OCI-LY7 (cell line): Measurements from ENCODE around the gene SPRY4. TPM values are rescaled to one million over a fixed set of nuclear protein-coding genes. Genes with fewer than 3 reads are reported as not detected.

ENCODE experiments used
- BruUV-seq: library from RNA; stranded (reverse); fragments of 400-500 nt; replicated peaks from 2 replicates; lab custom pipeline; 2021; lab: Mats Ljungman, UMichigan
- CTCF ChIA-PET: fragments of 300-600 bp; sonication (Branson Sonifier 250); formaldehyde crosslinking; loops from one replicate; lab custom pipeline; 2022; ENCODE audit warnings: antibody characterized with exemption; ENCODE audit not compliant: unreplicated experiment; lab: Charles Lee
- POLR2A ChIA-PET: fragments of 300-600 bp; sonication (Branson Sonifier 250); formaldehyde crosslinking; loops from one replicate; lab custom pipeline; 2022; ENCODE audit warnings: antibody characterized with exemption; lab: Charles Lee
- DNase-seq: peaks from one replicate; pipeline ENCODE4 v3.0.0-alpha.2; 2015; ENCODE audit warnings: low spot score
- H2AFZ ChIP-seq: fragments of 200-600 bp; sonication (generic), shearing (Covaris generic); 2 replicates; pipeline ENCODE4 v1.6.1; 2014; ENCODE audit warnings: mild to moderate bottlenecking, antibody characterized with exemption, low read length, moderate library complexity
- H3K27ac ChIP-seq: fragments of 200-600 bp; sonication (generic); 2 replicates; pipeline ENCODE4 v1.5.1; 2014; ENCODE audit warnings: mixed run types, low read depth, mild to moderate bottlenecking, moderate library complexity, low read length, inconsistent platforms; ENCODE audit not compliant: poor library complexity, severe bottlenecking
- H3K36me3 ChIP-seq: fragments of 200-600 bp; sonication (generic); 2 replicates; pipeline ENCODE4 v1.6.1; 2014; ENCODE audit warnings: mild to moderate bottlenecking, antibody characterized with exemption, low read length, moderate library complexity, mixed read lengths; ENCODE audit not compliant: insufficient read depth
- H3K4me1 ChIP-seq: fragments of 200-600 bp; sonication (generic); 2 replicates; pipeline ENCODE4 v1.5.1; 2014; ENCODE audit warnings: mild to moderate bottlenecking, low read length; ENCODE audit not compliant: insufficient read depth, poor library complexity, severe bottlenecking
- H3K4me2 ChIP-seq: fragments of 200-600 bp; sonication (generic); 2 replicates; pipeline ENCODE4 v1.6.1; 2014; ENCODE audit warnings: mild to moderate bottlenecking, low read length
- H3K4me3 ChIP-seq: fragments of 200-600 bp; sonication (generic); 2 replicates; pipeline ENCODE4 v1.5.1; 2014; ENCODE audit warnings: mild to moderate bottlenecking, low read depth, low read length; ENCODE audit not compliant: poor library complexity, severe bottlenecking
- H3K79me2 ChIP-seq: fragments of 200-600 bp; sonication (generic); 2 replicates; pipeline ENCODE4 v1.6.1; 2016; ENCODE audit warnings: low read depth, mild to moderate bottlenecking, low read length, moderate library complexity, mixed read lengths; ENCODE audit not compliant: insufficient read depth
- H3K9me2 ChIP-seq: fragments of 200-600 bp; sonication (generic); 2 replicates; pipeline ENCODE4 v1.6.1; 2016; ENCODE audit warnings: mild to moderate bottlenecking, low read length, mixed read lengths; ENCODE audit not compliant: insufficient read depth
- H3K9me3 ChIP-seq: fragments of 200-600 bp; sonication (generic); 2 replicates; pipeline ENCODE4 v1.6.1; 2014; ENCODE audit warnings: mild to moderate bottlenecking, mixed run types, low read length, mixed read lengths
- H4K20me1 ChIP-seq: fragments of 200-600 bp; sonication (generic); 2 replicates; pipeline ENCODE4 v1.6.1; 2014; ENCODE audit warnings: mild to moderate bottlenecking, antibody characterized with exemption, low read length, moderate library complexity, mixed read lengths; ENCODE audit not compliant: insufficient read depth
- CTCF ChIP-seq: fragments of 200-600 bp; sonication (generic); conservative IDR thresholded peaks from 2 replicates; pipeline ENCODE4 v1.5.1; 2014; ENCODE audit warnings: mild to moderate bottlenecking, antibody characterized with exemption, low read length, moderate library complexity, mixed read lengths
- EZH2phosphoT487 ChIP-seq: fragments of 200-600 bp; sonication (generic); IDR thresholded peaks from 2 replicates; pipeline ENCODE4 v1.6.1; 2018; ENCODE audit warnings: low read depth, borderline replicate concordance, mild to moderate bottlenecking, mixed run types, antibody characterized with exemption, low read length, moderate library complexity, mixed read lengths
- intact Hi-C: fragments of 100-400 bp; cut with micrococcal nuclease; formaldehyde crosslinking; loops from one replicate; pipeline ENCODE4 v1.10.0; 2022; ENCODE audit not compliant: unreplicated experiment
- total RNA-seq, 2 experiments: library from RNA; depleted of rRNA in 1 of 2; stranded (reverse); fragments of >200 nt in 1 of 2; shearing (Covaris generic) in 1 of 2; gene quantifications; 2 replicates each; pipeline ENCODE4 v1.2.3, GENCODE V29; 2014 to 2022

SPRY4 gene
- total RNA-seq, 2 experiments from 2014 or later, result not detected

- H3K9me3 ChIP-seq, result no peaks in the 10 kb centered on the region
- no peak overlapping the region for H2AFZ ChIP-seq
- H3K4me2 ChIP-seq, result no peak overlapping the region
- TF ChIP-seq CTCF, result no peak
- TF ChIP-seq EZH2phosphoT487, result no peak
- H4K20me1 ChIP-seq, result no peaks in the 10 kb centered on the region
- no peaks in the 10 kb centered on the region for H3K4me1 ChIP-seq
- intact Hi-C loops, result no loop called here
- no TSS peak for BruUV-seq
- no peak overlapping the region for H3K27ac ChIP-seq
- H3K9me2 ChIP-seq, result no peaks in the 10 kb centered on the region
- POLR2A ChIA-PET, result interaction anchor here (0.7 kb wide), 2 partner anchors 9 to 151 kb away, joined by 4 to 5 read pairs; no protein-coding TSS in a partner anchor
- H3K79me2 ChIP-seq, result no peaks in the 10 kb centered on the region
- CTCF ChIA-PET, result no interaction called here
- no peak overlapping the region for H3K4me3 ChIP-seq
- H3K36me3 ChIP-seq, result no peaks in the 10 kb centered on the region
- no peak for DNase-seq
Measured at GRCh38 chr5:142287096-142287972, 37.5 kb downstream of the SPRY4 start.

GRCh38 chr5:142286111-142286510 is 38.7 kb downstream of the SPRY4 start:
- Histone ChIP-seq H3K4me1 (no peaks in the 10 kb centered on the region), H3K79me2 (no peaks in the 10 kb centered on the region), H3K9me2 (no peaks in the 10 kb centered on the region), H3K36me3 (no peaks in the 10 kb centered on the region), H3K9me3 (no peaks in the 10 kb centered on the region), H4K20me1 (no peaks in the 10 kb centered on the region), H2AFZ (no peak overlapping the region), H3K4me2 (no peak overlapping the region), H3K4me3 (no peak overlapping the region), H3K27ac (no peak overlapping the region)
- POLR2A ChIA-PET, result interaction anchor here (0.6 kb wide), 1 partner anchor 539 kb away, joined by 5 read pairs; no protein-coding TSS in a partner anchor
- intact Hi-C loops, result no loop called here
- DNase-seq, result no peak
- CTCF ChIA-PET, result no interaction called here
- BruUV-seq, result no TSS peak
- no peak for TF ChIP-seq CTCF
- no peak for TF ChIP-seq EZH2phosphoT487

DNA sequence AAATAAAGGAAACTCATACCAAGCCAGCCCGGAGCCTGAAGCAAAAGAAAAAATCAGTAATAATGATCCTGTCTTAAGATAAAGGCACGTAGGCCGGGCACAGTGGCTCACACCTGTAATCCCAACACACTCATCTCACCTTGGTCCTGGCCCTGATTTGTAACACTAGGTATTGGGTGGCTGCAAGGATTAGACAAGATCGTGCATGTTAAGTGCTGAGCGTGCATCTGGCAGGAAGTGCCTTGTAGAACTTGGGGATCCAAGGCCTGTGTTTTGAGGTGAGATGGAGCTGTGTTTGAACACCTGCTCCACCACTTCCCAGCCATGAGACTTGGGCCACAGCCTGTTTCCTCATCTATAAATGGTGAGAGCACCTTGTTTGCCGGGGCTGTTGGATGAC is 41.5 kb downstream of the SPRY4 start:
- intact Hi-C loops, result no loop called here
- TF ChIP-seq CTCF (no peak), EZH2phosphoT487 (no peak)
- Histone ChIP-seq H3K4me3 (no peak overlapping the region), H3K9me2 (no peaks in the 10 kb centered on the region), H3K36me3 (no peaks in the 10 kb centered on the region), H2AFZ (no peak overlapping the region), H3K27ac (no peak overlapping the region), H3K4me2 (no peak overlapping the region), H4K20me1 (no peaks in the 10 kb centered on the region), H3K79me2 (no peaks in the 10 kb centered on the region), H3K9me3 (no peaks in the 10 kb centered on the region), H3K4me1 (no peaks in the 10 kb centered on the region)
- no peak for DNase-seq
- ChIA-PET POLR2A (no interaction called here), CTCF (no interaction called here)
- no TSS peak for BruUV-seq
